ENCODE results near the gene REG3A. TPM values are rescaled to one million over a fixed set of nuclear protein-coding genes. Genes with fewer than 3 reads are reported as not detected.

REG3A gene
- polyA plus RNA-seq, 2 donors: 1.5 TPM; not detected in 1

Other genes with a start within 250 kb of the REG3A start
- gene REG3G, start 134.1 kb downstream of the REG3A start, polyA plus RNA-seq: not detected
- gene REG1B, start 71.8 kb downstream of the REG3A start, polyA plus RNA-seq: 1 to 10 TPM in 1 of 2 donors, under 1 TPM in 1; 0.34 to 1.8 TPM
- gene REG1A, start 39.3 kb downstream of the REG3A start, polyA plus RNA-seq: 1 to 10 TPM in 1 of 2 donors, under 1 TPM in 1; 1.00 to 8.0 TPM